Epidermal melanocyte (primary cell): ENCODE results near the gene GDF7.

Experiments used
- DNase-seq: peaks from one replicate; pipeline ENCODE4 v3.0.0; 2011; ENCODE audit warnings: low spot score; ENCODE audit not compliant: insufficient read length

Gene GDF7

GRCh38 chr2:20643060-20643459, 23.9 kb upstream of the GDF7 start:
- no peak for DNase-seq

GRCh38 chr2:20643826-20644225, 23.1 kb upstream of the GDF7 start:
- no peak for DNase-seq

- no peak for DNase-seq
Measured at GRCh38 chr2:20645301-20645701, 21.6 kb upstream of the GDF7 start.

GRCh38 chr2:20645761-20646160, 21.2 kb upstream of the GDF7 start:
- no peak for DNase-seq

- no peak for DNase-seq
Measured at GRCh38 chr2:20646446-20646845, 20.5 kb upstream of the GDF7 start.

- DNase-seq = no peak
Measured at GRCh38 chr2:20647211-20647610, 19.7 kb upstream of the GDF7 start.

GRCh38 chr2:20647738-20648137, 19.2 kb upstream of the GDF7 start:
- DNase-seq = no peak

GRCh38 chr2:20648206-20648605, 18.7 kb upstream of the GDF7 start:
- no peak for DNase-seq

GRCh38 chr2:20648831-20649230, 18.1 kb upstream of the GDF7 start:
- DNase-seq = no peak

- DNase-seq = no peak
Measured at GRCh38 chr2:20649576-20649975, 17.4 kb upstream of the GDF7 start.

- DNase-seq = no peak
Measured at GRCh38 chr2:20649976-20650375, 17.0 kb upstream of the GDF7 start.

- DNase-seq = peak; percentile 65
Measured at GRCh38 chr2:20650393-20650876, 16.5 kb upstream of the GDF7 start.

GRCh38 chr2:20650877-20651730, 15.8 kb upstream of the GDF7 start, which contains the start of gene HS1BP3:
HS1BP3 (minus strand) TSS chr2:20651098; CDS start chr2:20651063, 35 bp downstream.
- peak; percentile 78 for DNase-seq

GRCh38 chr2:20651731-20652099, 15.2 kb upstream of the GDF7 start:
- DNase-seq = no peak

GRCh38 chr2:20652141-20652540, 14.8 kb upstream of the GDF7 start:
- DNase-seq = no peak

GRCh38 chr2:20652673-20653575, 14.0 kb upstream of the GDF7 start:
- DNase-seq = no peak

GRCh38 chr2:20653695-20654534, 13.0 kb upstream of the GDF7 start:
- DNase-seq = no peak

GRCh38 chr2:20654535-20654813, 12.5 kb upstream of the GDF7 start:
- DNase-seq = no peak

GRCh38 chr2:20656561-20656960, 10.4 kb upstream of the GDF7 start:
- DNase-seq = no peak

GRCh38 chr2:20657522-20658235, 9.3 kb upstream of the GDF7 start:
- DNase-seq = no peak
